Stimulated activated CD4-positive, alpha-beta T cell treated with anti-CD3 and anti-CD28 coated beads, TNF-alpha, amount 100 ng/mL, for 24 hours (primary cell): ENCODE results near the gene PARD3.
"Not testable (repeated sequence)": the region's sequence is repeated elsewhere in the genome, so short reads cannot be mapped to it uniquely, and the experiment has no call there.

Experiments used
- DNase-seq, 3 experiments: peaks; one replicate each; pipeline ENCODE4 v3.0.0-alpha.2; 2020; ENCODE audit warnings: low read depth in 3 of 3

The PARD3 gene

GRCh38 chr10:34473174-34474008 lies 341.7 kb downstream of the PARD3 start:
- no peak for DNase-seq

DNA sequence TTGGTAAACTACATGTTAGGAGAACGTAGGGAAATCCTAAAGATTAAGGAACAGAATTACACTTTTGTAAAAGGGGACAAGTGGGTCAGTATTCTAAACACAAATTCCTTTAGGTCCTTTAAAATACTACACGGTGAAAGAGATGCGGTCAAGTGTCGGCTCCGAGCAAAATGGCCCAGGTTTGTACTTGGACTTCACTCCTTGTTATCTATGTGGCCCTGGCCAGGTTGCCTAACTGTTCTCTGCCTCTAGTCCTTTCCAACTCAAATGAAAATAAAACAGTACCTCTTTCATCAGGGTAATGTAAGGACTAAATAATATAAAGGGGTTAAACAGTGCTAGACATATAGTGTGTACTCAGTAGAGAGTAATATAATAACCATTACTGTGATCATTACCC lies 344.8 kb downstream of the PARD3 start:
- no peak for DNase-seq

DNA sequence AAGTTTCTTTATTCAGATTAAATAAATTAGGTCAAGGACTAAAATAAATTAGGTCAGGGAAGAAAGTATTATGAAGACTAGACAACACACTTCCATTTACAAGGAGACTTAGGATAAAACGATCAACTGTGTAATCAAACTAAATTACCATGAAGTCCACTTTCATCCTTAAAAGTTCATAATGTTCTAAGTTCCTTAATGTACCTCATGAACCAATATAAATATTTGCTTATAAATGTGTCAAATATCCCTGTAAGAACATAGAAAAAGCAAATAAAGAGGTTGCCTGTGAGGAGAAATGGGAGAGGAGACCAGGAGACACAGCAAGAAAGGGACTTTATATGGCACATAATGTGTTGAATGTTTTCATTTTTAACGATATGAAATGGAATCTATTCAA lies 345.6 kb downstream of the PARD3 start:
- no peak for DNase-seq

DNA sequence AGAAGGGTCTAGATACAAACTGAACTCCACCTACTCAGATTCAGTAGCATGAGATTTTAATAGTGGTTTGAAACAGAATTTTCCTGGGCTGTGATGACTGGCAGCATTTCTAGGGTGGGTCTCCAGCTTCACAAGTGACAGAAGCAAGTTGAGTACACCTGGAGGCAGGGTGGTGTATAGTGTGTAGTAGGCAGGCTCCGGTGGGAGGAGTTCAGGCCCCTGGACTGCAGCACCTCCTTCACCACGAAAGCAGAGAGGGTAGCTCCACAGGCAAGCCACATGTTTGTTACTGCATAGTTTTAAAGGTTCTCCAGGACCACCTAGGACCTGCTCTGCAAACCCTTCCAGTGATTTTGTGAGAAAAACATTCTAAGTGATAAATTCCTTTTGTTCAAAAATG lies 347.2 kb downstream of the PARD3 start:
- no peak for DNase-seq

GRCh38 chr10:34467364-34467763 lies 347.7 kb downstream of the PARD3 start:
- no peak for DNase-seq

DNA sequence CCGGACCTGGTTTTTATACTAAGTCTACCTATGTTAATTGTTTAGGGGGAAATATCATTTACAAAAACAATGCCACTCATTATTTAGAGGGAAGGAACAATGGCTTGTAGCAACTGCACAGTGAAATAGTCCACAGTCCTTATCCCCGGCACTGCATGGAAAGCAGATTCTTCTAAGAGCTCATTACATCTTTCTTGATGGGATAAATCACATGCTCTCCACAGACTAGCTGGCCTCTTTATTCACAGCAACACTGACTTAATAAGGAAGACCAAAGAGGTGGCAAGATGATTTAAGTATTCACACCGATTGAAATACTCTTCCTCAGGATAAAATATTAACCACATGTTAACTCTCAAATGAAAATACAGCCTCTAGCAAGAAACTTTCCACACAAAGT lies 349.4 kb downstream of the PARD3 start:
- DNase-seq = no peak

DNA sequence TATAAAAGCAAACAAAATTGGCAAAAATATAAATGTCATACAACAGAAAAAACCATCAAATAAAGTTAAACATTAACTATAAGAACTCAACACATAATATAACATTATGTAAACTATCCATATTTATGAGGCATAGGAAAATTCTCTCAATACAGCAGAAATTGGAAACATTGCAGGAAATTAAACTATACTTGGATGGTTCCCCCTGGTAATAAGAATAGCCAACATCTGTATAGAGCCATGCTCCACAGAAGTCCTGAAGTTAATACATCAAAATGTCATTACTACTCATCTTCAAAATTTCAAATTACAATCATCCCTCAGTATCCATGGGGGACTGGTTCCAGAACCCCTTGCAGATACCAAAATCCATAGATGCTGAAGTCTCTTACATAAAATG lies 350.5 kb downstream of the PARD3 start:
- no peak for DNase-seq

GRCh38 chr10:34464000-34464399 lies 351.1 kb downstream of the PARD3 start:
- no peak for DNase-seq

DNA sequence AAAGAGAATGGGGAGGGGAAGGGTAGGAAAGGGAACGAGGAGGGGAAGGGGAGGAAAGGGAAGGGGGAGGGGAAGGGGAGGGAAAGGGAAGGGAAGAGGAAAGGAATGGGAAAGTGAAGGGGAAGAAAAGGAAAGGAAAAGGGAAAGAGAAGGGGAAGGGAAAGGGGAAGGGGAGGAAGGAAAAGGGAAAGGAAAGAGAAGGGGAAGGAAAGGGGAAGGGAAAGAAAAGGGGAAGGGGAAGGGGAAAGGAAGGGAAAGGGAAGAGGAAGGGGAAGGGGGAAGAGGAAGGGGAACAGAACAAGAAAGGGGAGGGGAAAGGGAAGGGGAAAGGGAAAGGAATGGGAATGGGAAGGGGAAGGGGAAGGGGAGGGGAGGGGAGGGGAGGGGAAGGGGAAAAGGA lies 352.1 kb downstream of the PARD3 start:
- DNase-seq = no peak

DNA sequence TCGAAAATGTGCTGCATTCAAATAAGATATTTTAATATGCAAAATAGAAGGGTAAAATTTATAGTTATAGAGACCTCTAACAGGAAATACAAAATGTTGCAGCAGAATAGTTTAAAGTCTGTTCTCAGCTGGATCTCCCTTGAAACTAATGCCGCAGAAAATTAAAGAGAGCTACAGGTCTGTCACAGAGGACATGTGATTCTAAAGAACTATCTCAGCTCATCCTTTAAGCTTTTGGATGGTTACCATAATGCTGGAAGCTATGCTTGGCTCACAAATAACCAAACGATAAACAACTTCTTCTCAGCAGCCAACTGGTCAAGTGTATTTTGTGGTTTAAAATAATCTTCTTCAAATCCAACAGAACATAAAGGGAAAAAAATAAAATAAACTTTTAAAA lies 353.0 kb downstream of the PARD3 start:
- no peak for DNase-seq

DNA sequence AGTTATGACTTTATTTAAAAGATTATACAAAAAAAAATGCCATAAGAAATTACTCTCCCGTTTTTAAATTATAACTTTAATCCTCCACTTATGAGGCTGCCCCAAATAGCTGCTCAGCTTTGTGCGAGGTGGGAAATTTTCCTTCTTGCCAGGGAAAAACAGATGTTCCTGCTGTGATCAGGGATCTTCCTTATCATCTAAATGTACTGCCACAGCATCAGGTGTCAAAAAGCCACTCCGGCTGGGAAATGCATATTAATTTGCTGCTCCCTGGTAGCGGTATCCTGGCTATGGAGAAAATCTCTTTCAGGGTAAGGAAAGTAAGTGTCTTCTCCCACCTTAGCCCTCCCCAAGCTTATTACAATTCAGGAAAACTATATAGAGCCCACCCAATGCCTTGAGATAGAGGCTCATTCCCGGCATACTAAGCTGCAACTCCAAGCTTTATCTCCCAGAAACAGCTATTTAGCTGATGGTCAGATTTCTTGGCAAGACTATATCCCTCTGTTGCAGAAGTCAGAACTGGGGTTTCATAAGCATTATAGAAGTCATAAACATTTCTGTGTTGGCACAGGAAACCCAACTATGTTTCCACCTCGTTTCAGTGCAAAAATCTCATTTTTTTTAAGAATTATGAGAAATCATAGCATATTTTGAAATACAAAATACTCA lies 360.4 kb downstream of the PARD3 start:
- DNase-seq = no peak

- DNase-seq = no peak
These were observed 365.3 kb downstream of the PARD3 start for GRCh38 chr10:34449836-34450235.

- no peak for DNase-seq
These were observed 369.0 kb downstream of the PARD3 start for GRCh38 chr10:34446049-34446448.

- DNase-seq = no peak
These were observed 370.6 kb downstream of the PARD3 start for GRCh38 chr10:34444223-34445183.

- DNase-seq = not testable (repeated sequence)
These were observed 375.7 kb downstream of the PARD3 start for GRCh38 chr10:34439386-34439785.

DNA sequence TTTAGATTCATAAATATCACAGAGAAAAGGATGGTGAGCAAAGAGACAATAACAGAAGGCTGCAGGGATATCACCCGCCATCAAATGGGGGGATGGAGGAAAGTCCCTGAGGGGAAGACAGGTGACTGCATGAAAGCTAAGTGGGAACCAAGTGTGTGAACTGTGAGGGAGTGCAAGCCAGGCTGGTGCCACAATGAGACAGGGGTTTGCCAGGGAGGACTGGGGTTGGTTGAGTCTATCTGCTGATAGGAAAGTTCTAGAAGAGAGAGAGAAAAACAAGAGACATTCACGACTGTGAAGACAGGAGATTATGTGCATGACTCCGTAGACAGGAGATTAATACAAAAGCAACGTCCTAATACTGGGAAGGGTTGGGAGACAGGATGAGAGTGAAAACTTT lies 376.4 kb downstream of the PARD3 start:
- DNase-seq = no peak

DNA sequence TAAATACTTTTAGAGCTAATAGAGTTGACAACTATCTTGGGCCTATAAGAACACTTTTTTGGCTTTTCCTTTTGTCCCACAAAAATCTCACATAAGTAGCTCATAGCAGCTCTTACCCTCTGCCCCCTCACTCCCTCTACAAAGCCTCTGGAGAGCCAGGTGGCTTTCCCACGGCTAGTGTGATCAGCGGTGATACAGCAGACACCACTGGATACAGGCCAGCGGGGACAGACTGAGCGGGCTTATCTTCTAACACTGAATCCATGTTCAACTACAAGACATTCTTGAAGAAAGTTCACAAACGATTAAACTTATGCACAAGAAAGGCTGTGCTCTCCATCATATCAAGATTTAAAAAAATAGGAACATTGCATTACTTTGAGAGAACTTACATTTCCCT lies 377.2 kb downstream of the PARD3 start:
- no peak for DNase-seq

- no peak for DNase-seq
These were observed 380.9 kb downstream of the PARD3 start for GRCh38 chr10:34434119-34434594.

DNA sequence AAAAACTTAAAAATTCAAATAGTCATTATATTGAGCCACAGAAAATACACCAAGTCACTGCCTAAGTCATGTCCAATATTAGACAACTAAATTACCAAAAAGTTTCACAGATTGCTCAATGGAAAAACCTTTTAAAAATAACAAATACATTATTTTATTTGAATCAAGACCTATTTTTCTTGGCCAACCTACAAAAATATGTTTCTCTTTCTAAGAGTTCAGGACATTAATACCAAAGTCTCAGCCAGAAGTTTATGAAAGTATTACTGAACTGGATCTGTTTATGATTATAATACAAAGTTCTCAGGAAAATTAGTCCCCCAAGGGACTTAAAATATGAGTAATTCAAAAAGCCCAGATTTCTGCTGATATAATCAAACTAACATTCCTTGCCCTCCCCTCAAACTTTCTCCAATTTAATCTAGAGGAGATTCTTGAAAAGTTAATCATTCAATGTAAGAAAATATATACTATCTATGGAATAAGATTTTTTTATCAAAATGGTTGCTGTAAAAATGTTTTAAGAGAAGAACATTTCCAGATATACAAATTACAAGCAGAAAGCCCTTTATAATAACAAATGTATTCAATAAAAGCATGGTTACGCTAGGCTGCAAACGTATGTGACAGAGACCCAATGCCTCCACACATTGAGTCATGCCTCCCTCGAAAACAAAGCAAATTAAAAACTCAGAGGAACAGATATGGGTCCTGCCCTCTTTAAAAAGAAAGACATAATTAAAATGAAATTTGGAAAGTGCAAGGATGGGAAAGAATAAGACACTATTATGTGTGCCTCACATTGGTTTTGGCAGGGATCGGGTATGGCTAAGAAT lies 381.6 kb downstream of the PARD3 start:
- DNase-seq = no peak

DNA sequence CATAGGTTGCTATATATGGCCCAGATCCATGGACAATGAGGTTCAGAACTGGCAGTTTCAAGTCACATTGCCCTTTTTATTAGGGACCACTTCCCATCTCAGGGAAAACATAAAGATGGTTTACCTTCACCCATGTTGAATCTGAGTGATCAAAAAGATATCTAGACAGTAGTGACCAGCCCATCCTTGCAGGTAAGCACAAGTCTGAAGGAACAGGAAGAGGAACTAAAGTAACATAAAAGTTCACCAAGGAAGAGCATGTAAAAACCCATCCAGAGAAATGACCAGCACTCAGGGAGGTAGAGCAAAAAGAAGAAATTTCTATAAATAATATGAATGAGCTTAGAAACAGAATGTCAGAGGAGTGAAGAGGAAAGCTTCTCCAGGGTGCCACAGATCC lies 382.5 kb downstream of the PARD3 start:
- DNase-seq = no peak

DNA sequence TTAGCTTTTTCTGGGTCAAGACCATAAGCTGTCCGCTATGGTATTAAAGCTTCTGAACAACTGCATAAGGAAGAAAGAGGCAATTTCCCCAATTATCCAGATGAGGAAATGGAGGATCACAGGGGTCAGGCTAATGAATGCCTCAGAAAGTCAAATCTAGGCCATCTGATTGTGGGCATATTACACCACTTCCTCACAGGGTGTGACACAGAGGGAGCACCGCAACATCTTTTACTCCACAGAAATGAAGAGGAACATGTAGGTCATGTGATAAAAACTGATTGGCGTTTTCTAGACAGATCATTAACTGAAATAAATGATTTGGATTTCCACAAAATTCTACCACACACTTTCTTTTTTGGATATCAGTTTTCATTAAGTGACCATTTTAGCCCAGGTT lies 384.4 kb downstream of the PARD3 start:
- no peak for DNase-seq
